GM12878 (cell line): ENCODE data around the gene EPHA1. TPM values are rescaled to one million over a fixed set of nuclear protein-coding genes. Genes with fewer than 3 reads are reported as not detected.
"Not testable (repeated sequence)": the region's sequence is repeated elsewhere in the genome, so short reads cannot be mapped to it uniquely, and the experiment has no call there.

Source experiments
- ATAC-seq: fragments of 200-7000 bp; cut with Tn5 transposase; 3 replicates; pipeline ENCODE4 v1.9.1; 2020; ENCODE audit warnings: mild to moderate bottlenecking, moderate library complexity
- BruUV-seq: library from RNA; stranded (reverse); fragments of 400-500 nt; replicated peaks from 2 replicates; lab custom pipeline; 2021; lab: Mats Ljungman, UMichigan
- CTCF ChIA-PET: fragments of 300-600 bp; sonication (Branson Sonifier 250); formaldehyde crosslinking; extraction: SDS; loops from one replicate; lab custom pipeline; 2021; ENCODE audit warnings: inconsistent platforms; lab: Yijun Ruan, JAX
- POLR2A ChIA-PET: fragments of 350-600 bp; formaldehyde crosslinking; extraction: SDS; loops from one replicate; lab custom pipeline; 2021; ENCODE audit warnings: inconsistent platforms; lab: Charles Lee
- RAD21 ChIA-PET: fragments of 300-600 bp; sonication (Branson Sonifier 250); formaldehyde crosslinking; loops from one replicate; lab custom pipeline; 2023; ENCODE audit warnings: antibody characterized with exemption; ENCODE audit not compliant: unreplicated experiment; lab: Charles Lee
- SMC1A ChIA-PET: fragments of 300-600 bp; sonication (Branson Sonifier 250); formaldehyde crosslinking; loops from one replicate; lab custom pipeline; 2023; ENCODE audit not compliant: unreplicated experiment, uncharacterized antibody; lab: Charles Lee
- DNase-seq: peaks from one replicate; pipeline ENCODE4 v3.0.0-alpha.2; 2011; ENCODE audit warnings: low read depth, low spot score
- FAIRE-seq: peaks from 3 replicates; lab custom pipeline; 2011; peaks lifted over from hg19 to GRCh38; lab: Jason Lieb, UNC
- H2AFZ ChIP-seq: 2 replicates; pipeline ENCODE4 v1.6.0; 2011; ENCODE audit warnings: low read depth, low read length, control low read depth; ENCODE audit not compliant: control insufficient read depth
- H3K27ac ChIP-seq: 2 replicates; pipeline ENCODE4 v1.5.1; 2011; ENCODE audit warnings: control low read depth; ENCODE audit not compliant: control insufficient read depth, insufficient read depth
- H3K27me3 ChIP-seq, 2 experiments: replicated peaks in 1 of 2; 2 replicates each; pipeline versions ENCODE4 v1.6.0 to v1.6.1; 2011; ENCODE audit warnings: low read length in 1 of 2; ENCODE audit not compliant: control insufficient read depth in 2 of 2, insufficient read depth in 2 of 2
- H3K36me3 ChIP-seq, 2 experiments: 2 replicates each; pipeline ENCODE4 v1.5.1; 2011; ENCODE audit warnings: low read length in 1 of 2; ENCODE audit not compliant: control insufficient read depth in 2 of 2, insufficient read depth in 2 of 2
- H3K4me1 ChIP-seq: 2 replicates; pipeline ENCODE4 v1.6.1; 2011; ENCODE audit warnings: mild to moderate bottlenecking, low read length, moderate library complexity, mixed read lengths; ENCODE audit not compliant: control insufficient read depth, insufficient read depth
- H3K4me2 ChIP-seq: 2 replicates; pipeline ENCODE4 v1.6.0; 2011; ENCODE audit warnings: control low read depth; ENCODE audit not compliant: control insufficient read depth, insufficient read depth
- H3K4me3 ChIP-seq: fragments of 200-600 bp; sonication (generic); 2 replicates; pipeline ENCODE4 v1.5.1; 2016
- H3K79me2 ChIP-seq: 2 replicates; pipeline ENCODE4 v1.6.0; 2011; ENCODE audit warnings: low read length; ENCODE audit not compliant: control insufficient read depth, insufficient read depth
- H3K9ac ChIP-seq: 2 replicates; pipeline ENCODE4 v1.8.0; 2011; ENCODE audit warnings: low read length, control low read depth, mixed read lengths; ENCODE audit not compliant: control insufficient read depth, insufficient read depth
- H3K9me3 ChIP-seq: replicated peaks from 3 replicates; pipeline ENCODE4 v1.5.1; 2011; ENCODE audit warnings: mild to moderate bottlenecking, low read length; ENCODE audit not compliant: control insufficient read depth, insufficient read depth
- H4K20me1 ChIP-seq: 2 replicates; pipeline ENCODE4 v1.6.0; 2011; ENCODE audit not compliant: control insufficient read depth, insufficient read depth
- CBFB ChIP-seq: IDR thresholded peaks from 2 replicates; pipeline ENCODE4 v1.6.1; 2016; ENCODE audit warnings: antibody characterized with exemption, low read depth
- MEF2B ChIP-seq: fragments of 450-650 bp; IDR thresholded peaks from 2 replicates; pipeline ENCODE4 v1.6.1; 2018; ENCODE audit warnings: mild to moderate bottlenecking, moderate library complexity; ENCODE audit not compliant: partially characterized antibody, poor library complexity, severe bottlenecking
- RAD21 ChIP-seq: IDR thresholded peaks from 2 replicates; pipeline ENCODE4 v1.6.1; 2011; ENCODE audit warnings: mild to moderate bottlenecking, low read depth, low read length, moderate library complexity; ENCODE audit not compliant: insufficient read depth
- USF2 ChIP-seq: IDR thresholded peaks from 2 replicates; pipeline ENCODE4 v1.6.1; 2011; ENCODE audit warnings: low read depth, low read length, improper control_type of control experiment, borderline replicate concordance
- WRNIP1 ChIP-seq: IDR thresholded peaks from 2 replicates; pipeline ENCODE4 v1.6.1; 2011; ENCODE audit warnings: low read depth, low read length, improper control_type of control experiment, borderline replicate concordance
- ZNF687 ChIP-seq: fragments of 450-650 bp; IDR thresholded peaks from 2 replicates; pipeline ENCODE4 v1.6.1; 2017; ENCODE audit warnings: mild to moderate bottlenecking, moderate library complexity
- WGBS: methylation state at CpG from one replicate; pipeline ENCODE4 v1.1.6; 2016; ENCODE audit warnings: low lambda C conversion rate; ENCODE audit not compliant: insufficient replicate concordance, insufficient coverage; ENCODE audit errors: missing lambda C conversion rate; 5-methylcytosine and 5-hydroxymethylcytosine counted together
- in situ Hi-C: fragments of 300-500 bp; cut with MboI; formaldehyde crosslinking; loops from 9 replicates; pipeline ENCODE4 v1.14.3; 2018; ENCODE audit warnings: mixed read lengths
- intact Hi-C: fragments of 100-400 bp; cut with micrococcal nuclease; formaldehyde crosslinking; loops from one replicate; pipeline ENCODE4 v1.14.2; 2022; ENCODE audit not compliant: unreplicated experiment
- polyA plus RNA-seq, 11 experiments: library from polyadenylated mRNA; depleted of rRNA in 4 of 11; unstranded in 6 of 11; stranded (reverse) in 5 of 11; fragments of >200 nt; fragmentation: Nextera tagmentation in 4 of 11; fragmentation: Illumina TruSeq in 1 of 11; extraction: Ambion mirVana in 4 of 11; extraction: Trizol in 1 of 11; gene quantifications; 1 replicate in 1 of 11; 2 replicates in 10 of 11; pipeline versions ENCODE4 v1.2.1 to v1.2.3, GENCODE V29; 2011 to 2016; ENCODE audit warnings: inconsistent platforms in 2 of 11, missing spikeins in 2 of 11, low read depth in 1 of 11
- total RNA-seq, 4 experiments: library from RNA; depleted of rRNA in 3 of 4; stranded (reverse); fragments of >200 nt in 3 of 4; fragmentation: Illumina TruSeq in 1 of 4; extraction: Trizol in 1 of 4; gene quantifications; 2 replicates each; pipeline versions ENCODE4 v1.2.1 to v1.2.3, GENCODE V29; 2013 to 2021

Gene EPHA1
- total and polyA plus RNA-seq, 10 of the 15 experiments (the other 5 are each of a cell fraction or from before 2014, with no cell fraction given): 0.11 to 0.35 (median 0.24) TPM; not detected in 6

- intact Hi-C loops: not testable (repeated sequence)
- POLR2A ChIA-PET: interaction anchor here (0.8 kb wide), 1 partner anchor 17 kb away, joined by 3 read pairs; no protein-coding TSS in a partner anchor
Measured at GRCh38 chr7:143392427-143392826, 16.2 kb downstream of the EPHA1 start.

GRCh38 chr7:143391462-143392404 is 16.9 kb downstream of the EPHA1 start:
- 96% methylated on average over 24 of the region's 24 CpGs for WGBS
- no peak overlapping the region for H3K9ac ChIP-seq
- ChIA-PET RAD21 (no interaction called here), CTCF (interaction anchor here (1.3 to 2.1 kb wide), 2 partner anchors 12 to 25 kb away, joined by 3 to 10 read pairs; no protein-coding TSS in a partner anchor), SMC1A (no interaction called here), POLR2A (interaction anchor here (0.6 to 0.8 kb wide), 2 partner anchors 11 to 17 kb away, joined by 3 read pairs; no protein-coding TSS in a partner anchor)
- ATAC-seq (no peak), DNase-seq (no peak), FAIRE-seq (no peak)
- no peaks in the 10 kb centered on the region; the same call in 1 of the 2 replicates for H4K20me1 ChIP-seq
- peaks cover 7 to 31% of the 10 kb centered on the region in 2 experiments; a peak in 3 of 4 replicates for H3K36me3 ChIP-seq
- H3K27ac ChIP-seq: no peak overlapping the region
- TF ChIP-seq ZNF687 (no peak), WRNIP1 (no peak), USF2 (no peak), CBFB (no peak), MEF2B (no peak), RAD21 (no peak)
- no peak overlapping the region for H2AFZ ChIP-seq
- H3K79me2 ChIP-seq: no peaks in the 10 kb centered on the region; the same call in 1 of the 2 replicates
- H3K9me3 ChIP-seq: no peaks in the 10 kb centered on the region
- intact Hi-C loops: no loop called here
- no peak overlapping the region for H3K4me2 ChIP-seq
- H3K27me3 ChIP-seq: no peaks in the 10 kb centered on the region
- H3K4me3 ChIP-seq: no peak overlapping the region
- H3K4me1 ChIP-seq: no peaks in the 10 kb centered on the region
- in situ Hi-C loops: no loop called here
- BruUV-seq: no TSS peak

More at GRCh38 chr7:143392427-143392826, 16.2 kb downstream of the EPHA1 start:
- in situ Hi-C loops, H3K9me3 ChIP-seq, ATAC-seq, H3K4me2 ChIP-seq, H3K9ac ChIP-seq, H4K20me1 ChIP-seq, BruUV-seq, H3K4me1 ChIP-seq, H3K27me3 ChIP-seq, RAD21 ChIA-PET, H3K27ac ChIP-seq, H3K79me2 ChIP-seq, DNase-seq, H2AFZ ChIP-seq, H3K4me3 ChIP-seq, FAIRE-seq: not testable (repeated sequence)
- H3K36me3 ChIP-seq: peaks cover 7 to 30% of the 10 kb centered on the region in 2 experiments; a peak in 3 of 4 replicates
- CTCF ChIA-PET: interaction anchor here (0.6 to 2.1 kb wide), 3 partner anchors 13 to 111 kb away, joined by 3 to 10 read pairs (median 4); no protein-coding TSS in a partner anchor
- 91% methylated on average over 8 of the region's 8 CpGs for WGBS
- SMC1A ChIA-PET: interaction anchor here (0.6 kb wide), 2 partner anchors 93 to 341 kb away, joined by 3 to 4 read pairs; no protein-coding TSS in a partner anchor
